Thymus (tissue), 14 donors: ENCODE measurements around the gene GLIPR1. TPM values are rescaled to one million over a fixed set of nuclear protein-coding genes. Genes with fewer than 3 reads are reported as not detected.
A peak's percentile ranks its signal among the peaks of the same experiment; 100 is the strongest.
"Not testable (repeated sequence)": the region's sequence is repeated elsewhere in the genome, so short reads cannot be mapped to it uniquely, and the experiment has no call there.

Experiments used
- DNase-seq, 9 donors: peaks; one replicate each; pipeline ENCODE4 v3.0.0-alpha.2; 2013; ENCODE audit warnings: low spot score in 9 of 9, low read depth in 6 of 9, missing footprints in 1 of 9
- H3K27ac ChIP-seq, 2 donors: one replicate each; pipeline ENCODE4 v1.5.1; 2013; ENCODE audit warnings: control low read depth in 1 of 2, low read depth in 1 of 2, low read length in 1 of 2, mild to moderate bottlenecking in 1 of 2, moderate library complexity in 1 of 2
- H3K27me3 ChIP-seq, 2 donors: one replicate each; pipeline ENCODE4 v1.5.1; 2013; ENCODE audit warnings: low read length in 1 of 2; ENCODE audit not compliant: control insufficient read depth in 2 of 2, insufficient read depth in 1 of 2
- H3K36me3 ChIP-seq, 2 donors: one replicate each; pipeline ENCODE4 v1.5.1; 2013; ENCODE audit warnings: low read length in 1 of 2, mild to moderate bottlenecking in 1 of 2, moderate library complexity in 1 of 2; ENCODE audit not compliant: control insufficient read depth in 2 of 2, insufficient read depth in 2 of 2
- H3K4me1 ChIP-seq, 2 donors: one replicate each; pipeline ENCODE4 v1.5.1; 2013; ENCODE audit warnings: low read length in 2 of 2; ENCODE audit not compliant: control insufficient read depth in 2 of 2, insufficient read depth in 2 of 2
- H3K4me3 ChIP-seq, 2 donors: one replicate each; pipeline ENCODE4 v1.5.1; 2013; ENCODE audit warnings: low read length in 2 of 2, control low read depth in 1 of 2, mild to moderate bottlenecking in 1 of 2
- H3K9me3 ChIP-seq, 2 donors: one replicate each; pipeline ENCODE4 v1.5.1; 2013; ENCODE audit warnings: low read length in 1 of 2, mild to moderate bottlenecking in 1 of 2; ENCODE audit not compliant: control insufficient read depth in 2 of 2, insufficient read depth in 1 of 2
- WGBS: extraction: QIAGEN DNeasy Blood & Tissue Kit; methylation state at CpG from one replicate; pipeline ENCODE4 v1.1.7; 2013; 5-methylcytosine and 5-hydroxymethylcytosine counted together
- long read RNA-seq, 10 donors: transcript quantifications; one replicate each; lab custom pipeline, GENCODE V29; 2026
- polyA plus RNA-seq: library from polyadenylated mRNA; stranded (reverse); fragments of 200-250 nt; gene quantifications from one replicate; pipeline ENCODE4 v1.2.3, GENCODE V29; 2013
- total RNA-seq: library from RNA; stranded (reverse); fragments of 120-200 nt; gene quantifications from one replicate; pipeline ENCODE4 v1.2.4, GENCODE V29; 2013
- donor health status: healthy.

Gene GLIPR1
- total RNA-seq = 28.3 TPM
- polyA plus RNA-seq = 12.2 TPM
- long read RNA-seq, donor 1 = 0 reads
- long read RNA-seq, donor 2 = 0 reads
- long read RNA-seq, donor 3, full-length matches to known transcripts = 17 of 117 reads
- long read RNA-seq, donor 3, partial matches to known transcripts = 67 of 117 reads
- long read RNA-seq, donor 3, other reads (novel, unspliced or antisense) = 33 of 117 reads
- long read RNA-seq, donor 4, full-length matches to known transcripts = 7 of 79 reads
- long read RNA-seq, donor 4, partial matches to known transcripts = 32 of 79 reads
- long read RNA-seq, donor 4, other reads (novel, unspliced or antisense) = 40 of 79 reads
- long read RNA-seq, donor 5, full-length matches to known transcripts = 18 of 202 reads
- long read RNA-seq, donor 5, partial matches to known transcripts = 144 of 202 reads
- long read RNA-seq, donor 5, other reads (novel, unspliced or antisense) = 40 of 202 reads
- long read RNA-seq, donor 6, full-length matches to known transcripts = 4 of 103 reads
- long read RNA-seq, donor 6, partial matches to known transcripts = 52 of 103 reads
- long read RNA-seq, donor 6, other reads (novel, unspliced or antisense) = 47 of 103 reads
- long read RNA-seq, donor 7, full-length matches to known transcripts = 10 of 174 reads
- long read RNA-seq, donor 7, partial matches to known transcripts = 164 of 174 reads
- long read RNA-seq, donor 7, other reads (novel, unspliced or antisense) = 0 of 174 reads
- long read RNA-seq, donor 8, full-length matches to known transcripts = 4 of 29 reads
- long read RNA-seq, donor 8, partial matches to known transcripts = 8 of 29 reads
- long read RNA-seq, donor 8, other reads (novel, unspliced or antisense) = 17 of 29 reads
- long read RNA-seq, donor 9, full-length matches to known transcripts = 4 of 44 reads
- long read RNA-seq, donor 9, partial matches to known transcripts = 40 of 44 reads
- long read RNA-seq, donor 9, other reads (novel, unspliced or antisense) = 0 of 44 reads
- long read RNA-seq, donor 10, full-length matches to known transcripts = 5 of 98 reads
- long read RNA-seq, donor 10, partial matches to known transcripts = 93 of 98 reads
- long read RNA-seq, donor 10, other reads (novel, unspliced or antisense) = 0 of 98 reads

GRCh38 chr12:75480469-75480949 lies at the start of gene GLIPR1:
Gene GLIPR1, plus strand, starts transcription at chr12:75480755. Its CDS starts 126 bp downstream, at chr12:75480881.
- Histone ChIP-seq H3K36me3 (peaks cover 0 to 5% of the 10 kb centered on the region in 2 donors), H3K27me3 (no peaks in the 10 kb centered on the region), H3K4me3 (peak within 1 kb of the TSS; percentile 51 to 55), H3K27ac (peak within 1 kb of the TSS; percentile 72 to 94), H3K9me3 (no peaks in the 10 kb centered on the region), H3K4me1 (peaks cover 14 to 23% of the 10 kb centered on the region in 2 donors)
- peak in 8 of 9 donors; percentile 48 to 91 (median 72) for DNase-seq
- WGBS = 12% methylated on average over 8 of the region's 8 CpGs

DNA sequence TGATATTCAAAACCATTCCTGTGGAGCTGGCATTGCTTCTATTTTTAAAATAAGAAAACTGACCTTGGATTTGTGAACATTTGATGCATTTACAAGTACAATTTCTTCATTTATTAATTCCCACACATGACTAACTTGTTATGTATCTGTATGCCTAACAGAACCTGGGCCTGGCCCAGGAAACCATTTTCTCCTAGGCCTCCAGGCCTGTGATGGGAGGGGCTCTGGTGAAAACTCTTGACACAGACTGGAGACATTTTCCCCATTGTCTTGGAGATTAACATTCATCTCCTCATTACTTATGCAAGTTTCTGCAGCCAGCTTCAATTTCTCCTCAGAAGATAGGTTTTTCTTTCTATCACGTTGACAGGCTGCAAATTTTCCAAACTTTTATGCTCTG lies 47.6 kb upstream of the GLIPR1 start:
- DNase-seq = no peak
- H3K4me3 ChIP-seq = no peak overlapping the region
- WGBS = 92% methylated on average over 1 of the region's 1 CpG

DNA sequence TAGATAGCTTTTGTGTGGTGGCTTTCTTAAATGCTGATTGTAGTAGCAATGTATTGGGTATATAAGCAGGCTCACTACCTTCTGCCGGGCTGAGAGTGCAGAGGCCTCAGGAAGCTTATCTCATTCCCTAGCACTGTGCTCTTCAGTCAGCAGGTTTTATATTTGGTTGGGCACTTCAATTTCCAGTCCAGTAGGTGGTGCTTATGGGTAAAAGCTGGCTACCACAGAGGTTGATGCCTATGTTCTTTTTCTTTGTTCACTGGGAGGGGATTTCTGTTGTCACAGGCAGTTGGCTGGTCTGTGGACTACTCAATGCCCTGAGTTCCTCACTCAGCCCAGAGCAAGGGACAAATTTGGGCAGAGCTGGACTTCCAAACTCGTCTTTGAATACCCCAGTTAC lies 43.0 kb upstream of the GLIPR1 start:
- Histone ChIP-seq H3K4me3 (no peak overlapping the region), H3K27ac (no peak overlapping the region), H3K4me1 (peaks cover 10 to 15% of the 10 kb centered on the region in 2 donors), H3K9me3 (peaks cover 0 to 14% of the 10 kb centered on the region in 2 donors), H3K36me3 (no peaks in the 10 kb centered on the region), H3K27me3 (no peaks in the 10 kb centered on the region)
- DNase-seq = peak in 1 of 9 donors; percentile 19
- 86% methylated on average over 2 of the region's 2 CpGs for WGBS

More for the DNA sequence above, 47.6 kb upstream of the GLIPR1 start:
- Histone ChIP-seq H3K27ac (no peak overlapping the region), H3K36me3 (no peaks in the 10 kb centered on the region), H3K9me3 (peaks cover 1 to 12% of the 10 kb centered on the region in 2 donors), H3K4me1 (peaks cover 1 to 3% of the 10 kb centered on the region in 2 donors), H3K27me3 (no peaks in the 10 kb centered on the region)

DNA sequence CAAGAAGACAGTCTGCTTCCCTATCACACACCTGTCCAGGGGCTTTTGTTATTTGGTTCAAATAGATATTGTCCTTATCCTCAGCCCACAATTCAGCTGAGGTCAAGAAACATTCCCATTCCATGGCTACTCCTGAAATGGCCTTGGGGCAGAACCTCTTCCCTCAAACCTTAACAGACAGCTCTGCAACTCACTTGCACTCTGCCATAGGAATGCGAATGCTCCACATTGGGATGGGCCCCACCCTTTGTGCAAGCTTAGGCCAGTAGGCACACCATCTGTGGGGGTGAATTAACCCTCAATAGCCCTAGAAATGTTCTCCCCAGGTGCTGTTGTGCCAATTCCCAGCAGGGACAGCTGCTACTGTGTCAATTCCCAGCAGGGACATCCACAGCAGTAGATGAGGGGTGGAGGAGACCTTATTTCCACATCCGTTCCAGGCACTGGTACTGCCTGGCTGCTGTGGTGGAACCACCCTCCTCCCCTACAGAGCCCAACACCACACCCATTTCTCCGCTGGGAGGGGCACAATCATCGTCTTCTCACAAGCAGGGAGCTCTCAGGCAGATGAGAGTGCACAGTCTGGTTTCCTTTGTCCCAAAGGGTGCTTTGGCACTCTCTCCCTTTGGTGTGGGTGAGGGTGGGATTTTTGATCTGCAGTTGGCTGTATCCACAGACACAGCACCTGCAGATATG lies 42.3 kb upstream of the GLIPR1 start:
- peaks cover 10 to 15% of the 10 kb centered on the region in 2 donors for H3K4me1 ChIP-seq
- no peaks in the 10 kb centered on the region for H3K36me3 ChIP-seq
- no peaks in the 10 kb centered on the region for H3K27me3 ChIP-seq
- 32% methylated on average over 4 of the region's 4 CpGs for WGBS
- DNase-seq = peak in 5 of 9 donors; percentile 13 to 53 (median 22)
- H3K27ac ChIP-seq = no peak overlapping the region
- no peak overlapping the region for H3K4me3 ChIP-seq
- peaks cover 0 to 14% of the 10 kb centered on the region in 2 donors for H3K9me3 ChIP-seq

- WGBS = 94% methylated on average over 2 of the region's 2 CpGs
- Histone ChIP-seq H3K4me3 (no peak overlapping the region), H3K27ac (no peak overlapping the region), H3K27me3 (no peaks in the 10 kb centered on the region), H3K4me1 (peaks cover 10 to 15% of the 10 kb centered on the region in 2 donors), H3K36me3 (no peaks in the 10 kb centered on the region), H3K9me3 (peaks cover 0 to 14% of the 10 kb centered on the region in 2 donors)
- no peak for DNase-seq
These were observed 41.5 kb upstream of the GLIPR1 start for GRCh38 chr12:75439048-75439447.

DNA sequence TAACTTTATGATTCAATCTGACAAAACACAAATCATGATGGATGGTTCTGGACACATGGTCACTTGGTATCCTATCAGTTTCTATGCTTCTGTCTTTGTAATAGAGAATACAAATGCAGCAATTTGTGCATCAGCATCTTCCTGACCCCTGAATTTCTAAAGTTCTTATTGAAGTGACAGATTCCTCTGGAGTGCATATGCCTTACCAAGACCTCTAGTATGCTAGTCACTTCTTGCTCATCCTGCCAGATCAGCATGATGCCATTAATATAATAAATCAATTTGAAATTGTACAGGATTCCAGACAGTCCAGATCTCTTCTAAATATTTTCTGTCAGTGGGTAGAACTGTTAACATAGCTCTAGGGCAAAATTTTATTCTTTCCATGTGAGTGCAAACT lies 40.6 kb upstream of the GLIPR1 start:
- no peaks in the 10 kb centered on the region for H3K36me3 ChIP-seq
- peaks cover 10 to 15% of the 10 kb centered on the region in 2 donors for H3K4me1 ChIP-seq
- no peak overlapping the region for H3K27ac ChIP-seq
- peaks cover 0 to 14% of the 10 kb centered on the region in 2 donors for H3K9me3 ChIP-seq
- H3K27me3 ChIP-seq = no peaks in the 10 kb centered on the region
- no peak overlapping the region for H3K4me3 ChIP-seq
- no peak for DNase-seq

DNA sequence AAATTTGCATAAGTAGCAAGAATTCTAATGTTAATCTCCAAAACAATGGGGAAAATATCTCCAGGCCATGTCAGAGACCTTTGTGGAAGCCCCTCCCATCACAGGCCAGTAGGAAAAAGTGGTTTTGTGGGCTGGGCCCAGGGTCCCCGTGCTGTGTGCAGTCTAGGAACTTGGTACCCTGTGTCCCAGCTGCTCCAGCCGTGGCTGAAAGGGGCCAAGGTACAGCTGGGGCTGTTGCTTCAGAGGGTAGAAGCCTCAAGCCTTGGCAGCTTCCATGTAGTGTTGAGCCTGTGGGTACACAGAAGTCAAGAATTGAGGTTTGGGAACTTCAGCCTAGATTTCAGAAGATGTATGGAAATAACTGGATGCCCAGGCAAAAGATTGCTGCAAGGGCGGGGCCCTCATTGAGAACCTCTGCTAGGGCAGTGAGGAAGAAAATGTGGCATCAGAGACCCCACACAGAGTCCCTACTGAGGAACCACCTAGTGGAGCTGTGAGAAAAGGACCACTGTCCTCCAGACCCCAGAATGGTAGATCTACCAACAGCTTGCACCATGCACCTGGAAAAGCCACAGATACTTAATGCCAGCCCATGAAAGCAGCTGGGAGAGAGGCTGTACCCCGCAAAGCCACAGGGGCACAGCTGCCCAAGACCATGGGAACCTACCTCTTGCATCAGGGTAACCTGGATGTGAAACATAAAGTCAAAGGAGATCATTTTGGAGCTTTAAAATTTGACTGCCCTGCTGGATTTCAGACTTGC lies 38.7 kb upstream of the GLIPR1 start:
- Histone ChIP-seq H3K9me3 (peaks cover 0 to 14% of the 10 kb centered on the region in 2 donors), H3K4me1 (peaks cover 10 to 15% of the 10 kb centered on the region in 2 donors)
- not testable (repeated sequence) for DNase-seq, H3K27ac ChIP-seq, H3K4me3 ChIP-seq, H3K27me3 ChIP-seq, H3K36me3 ChIP-seq
- WGBS = 48% methylated on average over 4 of the region's 4 CpGs

DNA sequence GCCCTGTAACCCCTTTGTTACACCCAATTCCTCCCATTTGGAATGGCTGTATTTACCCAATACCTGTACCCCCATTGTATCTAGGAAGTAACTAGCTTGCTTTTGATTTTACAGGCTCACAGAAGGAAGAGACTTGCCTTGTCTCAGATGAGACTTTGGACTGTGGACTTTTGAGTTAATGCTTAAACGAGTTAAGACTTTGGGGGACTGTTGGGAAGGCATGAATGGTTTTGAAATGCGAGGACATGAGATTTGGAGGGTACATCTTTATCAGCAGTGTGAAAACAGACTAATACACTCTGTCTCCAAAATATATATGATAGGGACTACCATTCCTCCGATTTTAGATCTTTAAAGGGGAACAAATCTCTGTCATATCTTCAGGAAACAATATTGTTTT lies 38.1 kb upstream of the GLIPR1 start:
- peaks cover 0 to 14% of the 10 kb centered on the region in 2 donors for H3K9me3 ChIP-seq
- H3K36me3 ChIP-seq, H3K27me3 ChIP-seq, H3K4me3 ChIP-seq, DNase-seq, H3K27ac ChIP-seq: not testable (repeated sequence)
- peaks cover 10 to 15% of the 10 kb centered on the region in 2 donors for H3K4me1 ChIP-seq
- WGBS = 81% methylated on average over 3 of the region's 3 CpGs
